Loucy (cell line): Measurements from ENCODE around the gene ZNF784.

ENCODE experiments used
- EZH2phosphoT487 ChIP-seq: fragments of 200-600 bp; IDR thresholded peaks from 2 replicates; pipeline ENCODE4 v1.6.1; 2018; ENCODE audit warnings: antibody characterized with exemption, mild to moderate bottlenecking, moderate library complexity, borderline replicate concordance
- TF ChIP-seq, protein P1 (sequence below): fragments of 200-600 bp; sonication (generic); conservative IDR thresholded peaks from 2 replicates; pipeline ENCODE4 v1.5.1; 2014; ENCODE audit warnings: mild to moderate bottlenecking, antibody characterized with exemption, low read length

DNA sequence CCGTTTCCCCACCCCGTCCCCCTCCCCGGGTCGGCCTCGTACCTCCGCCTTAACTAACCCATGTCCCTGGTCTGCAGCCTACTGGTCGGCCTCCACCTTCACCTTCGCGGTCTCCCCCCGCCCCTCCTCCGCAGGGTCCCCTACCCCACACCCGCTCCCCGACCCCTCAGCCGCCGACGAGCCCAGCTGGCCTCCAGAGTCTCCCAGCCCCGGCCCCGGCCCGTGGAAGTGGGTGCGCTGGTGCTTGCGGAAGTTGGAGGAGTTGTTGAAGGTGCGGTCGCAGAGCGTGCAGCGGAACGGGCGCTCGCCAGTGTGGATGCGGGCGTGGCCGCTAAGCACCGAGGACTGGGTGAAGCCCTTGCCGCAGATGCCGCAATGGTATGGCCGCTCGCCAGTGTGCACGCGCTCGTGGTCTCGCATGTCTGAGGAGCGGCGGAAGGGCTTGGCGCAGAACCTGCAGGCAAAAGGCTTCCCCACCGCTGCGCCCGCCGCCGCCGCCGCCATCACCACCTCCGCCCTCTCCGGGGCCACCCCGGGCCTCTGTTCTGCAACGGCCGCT lies 2.6 kb downstream of the ZNF784 start:
- TF ChIP-seq, protein P1, sequence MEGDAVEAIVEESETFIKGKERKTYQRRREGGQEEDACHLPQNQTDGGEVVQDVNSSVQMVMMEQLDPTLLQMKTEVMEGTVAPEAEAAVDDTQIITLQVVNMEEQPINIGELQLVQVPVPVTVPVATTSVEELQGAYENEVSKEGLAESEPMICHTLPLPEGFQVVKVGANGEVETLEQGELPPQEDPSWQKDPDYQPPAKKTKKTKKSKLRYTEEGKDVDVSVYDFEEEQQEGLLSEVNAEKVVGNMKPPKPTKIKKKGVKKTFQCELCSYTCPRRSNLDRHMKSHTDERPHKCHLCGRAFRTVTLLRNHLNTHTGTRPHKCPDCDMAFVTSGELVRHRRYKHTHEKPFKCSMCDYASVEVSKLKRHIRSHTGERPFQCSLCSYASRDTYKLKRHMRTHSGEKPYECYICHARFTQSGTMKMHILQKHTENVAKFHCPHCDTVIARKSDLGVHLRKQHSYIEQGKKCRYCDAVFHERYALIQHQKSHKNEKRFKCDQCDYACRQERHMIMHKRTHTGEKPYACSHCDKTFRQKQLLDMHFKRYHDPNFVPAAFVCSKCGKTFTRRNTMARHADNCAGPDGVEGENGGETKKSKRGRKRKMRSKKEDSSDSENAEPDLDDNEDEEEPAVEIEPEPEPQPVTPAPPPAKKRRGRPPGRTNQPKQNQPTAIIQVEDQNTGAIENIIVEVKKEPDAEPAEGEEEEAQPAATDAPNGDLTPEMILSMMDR, result no peak
- TF ChIP-seq EZH2phosphoT487, result no peak
